GM12891 (cell line): ENCODE data around the gene FREY1.

Experiments used
- DNase-seq: peaks from one replicate; pipeline ENCODE4 v3.0.0; 2011; ENCODE audit warnings: low spot score; ENCODE audit not compliant: insufficient read length
- FAIRE-seq: peaks from 2 replicates; lab custom pipeline; 2011; peaks lifted over from hg19 to GRCh38; lab: Jason Lieb, UNC
- PAX5 ChIP-seq: IDR thresholded peaks from 2 replicates; pipeline ENCODE4 v1.6.1; 2011; ENCODE audit warnings: low read length, moderate library complexity, mild to moderate bottlenecking; ENCODE audit not compliant: insufficient read depth, severe bottlenecking
- POLR2A ChIP-seq: IDR thresholded peaks from 2 replicates; pipeline ENCODE4 v1.6.1; 2011; ENCODE audit warnings: low read depth, low read length, control low read depth
- POLR2AphosphoS5 ChIP-seq: IDR thresholded peaks from 2 replicates; pipeline ENCODE4 v1.6.1; 2011; ENCODE audit warnings: low read depth, low read length, control low read depth
- POU2F2 ChIP-seq: IDR thresholded peaks from 2 replicates; pipeline ENCODE4 v1.6.1; 2011; ENCODE audit warnings: low read depth, mild to moderate bottlenecking, control low read depth, low read length, moderate library complexity
- SPI1 ChIP-seq: IDR thresholded peaks from 2 replicates; pipeline ENCODE4 v1.6.1; 2011; ENCODE audit warnings: low read depth, low read length, control low read depth
- TAF1 ChIP-seq: IDR thresholded peaks from 2 replicates; pipeline ENCODE4 v1.6.1; 2011; ENCODE audit warnings: low read depth, low read length, control low read depth

FREY1 gene

DNA sequence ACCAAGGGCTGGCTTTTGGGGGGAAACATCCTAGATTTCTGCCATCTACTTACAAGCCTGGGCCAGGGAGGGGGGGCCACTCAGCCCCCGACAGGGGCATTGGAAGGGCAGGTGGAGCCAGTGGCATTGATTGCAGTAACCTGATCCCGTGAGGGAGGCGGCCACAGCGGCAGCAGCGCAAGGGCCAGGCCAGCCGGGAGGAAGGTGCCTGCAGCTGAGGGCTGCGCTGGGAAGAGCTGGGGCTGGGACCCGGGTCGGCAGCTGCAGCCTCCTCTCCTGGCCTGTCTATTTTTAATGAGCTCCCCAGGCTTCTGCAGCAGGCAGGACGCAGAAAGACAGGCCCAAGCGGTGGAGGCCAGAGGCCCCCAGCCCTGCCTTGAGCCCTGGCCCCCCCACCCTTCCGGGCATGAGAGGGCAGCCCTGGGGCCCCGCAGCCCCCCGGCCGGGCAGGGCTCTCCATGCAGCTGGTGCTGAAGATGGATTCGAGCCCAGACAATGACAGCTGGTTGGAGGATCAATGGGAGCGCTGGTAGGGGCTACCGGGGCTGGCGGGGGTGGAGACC, 10.6 kb downstream of the FREY1 start:
- FAIRE-seq: no peak

DNA sequence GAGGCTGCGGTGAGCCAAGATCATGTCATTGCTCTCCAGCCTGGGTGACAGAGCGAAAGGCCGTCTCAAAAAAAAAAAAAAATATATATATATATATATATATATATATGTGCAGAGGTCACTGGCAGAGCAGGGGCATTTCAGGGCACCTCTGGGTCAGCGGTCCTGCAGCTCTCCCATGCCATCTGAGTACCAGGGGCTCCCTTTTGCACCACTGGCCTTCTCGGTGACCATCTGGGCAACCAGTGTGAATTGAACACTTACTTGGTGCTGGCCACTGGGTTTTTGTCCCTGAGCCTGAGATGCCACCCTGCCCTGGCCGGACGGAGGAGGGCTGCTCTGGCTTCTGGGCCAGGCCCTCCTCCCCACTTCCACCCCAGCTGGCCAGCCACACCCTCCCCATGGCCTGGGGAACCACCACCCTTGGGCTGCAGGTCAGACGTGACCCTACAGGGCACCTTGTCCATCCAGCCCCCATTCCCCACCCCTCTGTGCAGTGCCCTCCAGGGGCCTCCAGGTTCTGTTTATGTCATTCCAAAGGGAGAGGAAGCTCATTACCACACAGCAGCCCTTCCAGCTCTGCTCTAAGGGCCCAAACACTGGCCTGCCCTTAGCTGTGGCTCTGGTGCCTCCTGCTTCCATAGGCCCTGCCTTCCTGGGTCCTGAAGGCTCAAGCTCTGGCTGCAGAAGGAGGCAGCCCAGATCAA, 11.4 kb downstream of the FREY1 start:
- TF ChIP-seq POLR2AphosphoS5: no peak
- no peak for TF ChIP-seq SPI1
- no peak for TF ChIP-seq POU2F2
- TF ChIP-seq TAF1: no peak
- TF ChIP-seq PAX5: no peak
- no peak for TF ChIP-seq POLR2A
- DNase-seq: no peak

More for the DNA sequence above, 10.6 kb downstream of the FREY1 start:
- TF ChIP-seq POLR2A: no peak
- TF ChIP-seq TAF1: no peak
- TF ChIP-seq POU2F2: no peak
- no peak for TF ChIP-seq POLR2AphosphoS5
- no peak for TF ChIP-seq SPI1
- TF ChIP-seq PAX5: no peak
- no peak for DNase-seq

DNA sequence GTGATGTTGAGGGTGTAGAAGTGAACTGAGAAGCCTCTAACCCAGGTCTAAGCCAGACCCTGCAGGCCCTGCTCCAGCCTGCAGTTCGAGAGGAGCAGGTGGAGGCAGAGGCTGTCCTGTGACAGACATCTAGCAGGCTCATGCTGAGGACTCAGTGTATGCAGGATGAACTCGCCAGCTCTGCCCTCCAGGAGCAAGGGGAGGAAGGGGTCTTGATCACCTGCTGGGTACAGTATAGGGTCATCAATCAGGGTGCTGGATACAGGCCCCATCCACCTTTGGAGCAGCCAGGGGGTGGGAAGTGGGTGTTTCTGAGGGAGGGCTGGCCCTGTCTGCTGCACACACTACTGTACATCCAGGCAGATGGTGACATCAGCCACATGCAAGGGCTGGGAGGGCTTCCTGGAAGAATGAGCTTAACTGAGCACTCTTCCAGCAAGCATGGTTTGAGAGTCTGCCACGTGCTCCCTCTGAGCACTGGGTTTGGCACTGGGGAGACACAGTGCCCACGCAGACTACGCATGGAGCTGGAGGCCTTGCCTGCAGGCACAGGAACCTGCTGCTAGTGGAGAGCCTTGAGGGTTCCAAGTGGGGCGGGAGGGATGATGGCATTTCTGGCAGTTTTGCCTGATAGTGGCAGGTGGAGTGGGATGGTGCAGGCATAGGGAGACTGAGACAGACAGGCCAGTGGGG, 12.4 kb downstream of the FREY1 start:
- no peak for DNase-seq
- TF ChIP-seq POU2F2 (no peak), PAX5 (no peak), POLR2A (no peak), SPI1 (no peak), POLR2AphosphoS5 (no peak), TAF1 (no peak)
- FAIRE-seq: no peak

More for the DNA sequence above, 11.4 kb downstream of the FREY1 start:
- no peak for FAIRE-seq

DNA sequence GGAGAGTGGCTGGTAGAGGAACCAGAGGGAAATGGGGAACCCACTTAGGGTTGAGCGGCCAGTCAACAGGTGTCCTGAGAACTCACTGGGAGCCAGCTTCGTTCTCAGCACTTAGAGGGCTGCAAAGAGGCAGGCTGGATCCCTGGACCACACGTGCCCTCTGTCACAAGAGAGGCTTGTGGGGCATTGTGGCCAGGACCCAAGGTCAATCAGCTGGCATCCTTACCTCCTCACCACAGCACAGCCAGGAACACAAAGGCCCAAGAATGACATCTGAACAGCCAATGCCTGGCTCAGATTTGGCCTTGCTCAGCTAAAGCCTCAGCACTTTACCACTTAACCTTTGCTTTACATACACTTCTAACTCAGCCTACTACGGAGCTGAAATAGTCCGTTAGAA, 14.2 kb downstream of the FREY1 start:
- no peak for TF ChIP-seq POLR2A
- no peak for TF ChIP-seq TAF1
- TF ChIP-seq POU2F2: no peak
- no peak for TF ChIP-seq PAX5
- TF ChIP-seq POLR2AphosphoS5: no peak
- TF ChIP-seq SPI1: no peak
- FAIRE-seq (no peak), DNase-seq (no peak)

DNA sequence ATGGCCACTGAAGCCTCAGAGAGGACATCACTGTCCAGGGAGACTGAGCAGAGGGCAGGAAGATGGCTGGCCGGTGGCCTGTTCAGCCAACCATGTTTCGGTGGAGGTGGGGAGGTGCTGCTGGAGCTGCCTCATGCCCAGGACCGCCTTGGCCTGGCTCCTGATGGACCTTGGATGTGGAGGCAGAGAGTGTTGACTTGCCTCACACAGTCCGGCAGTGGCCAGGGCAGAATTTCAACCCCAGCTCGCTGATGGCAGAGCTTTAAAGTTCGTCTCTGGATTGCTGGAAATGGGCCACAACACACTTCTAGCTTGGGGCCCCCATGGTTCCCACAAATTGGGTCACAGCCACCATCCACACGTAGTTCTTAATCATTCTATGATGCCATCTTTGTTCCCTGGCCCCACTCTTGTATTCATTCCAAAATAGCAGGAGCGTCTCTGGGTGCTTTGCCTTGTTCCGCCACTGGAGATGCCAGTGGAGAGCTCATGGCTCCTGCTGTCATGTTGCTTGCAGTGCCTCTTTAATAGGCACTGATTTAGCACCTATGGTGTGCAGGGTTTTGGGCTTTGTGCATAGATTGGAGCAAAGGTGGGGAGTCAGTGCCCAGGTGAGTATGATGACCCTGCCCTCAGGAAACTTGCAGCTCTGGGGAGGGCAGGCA, 16.1 kb downstream of the FREY1 start:
- no peak for DNase-seq
- TF ChIP-seq SPI1 (no peak), POU2F2 (no peak), PAX5 (no peak), TAF1 (no peak), POLR2A (no peak), POLR2AphosphoS5 (no peak)
- FAIRE-seq: no peak

DNA sequence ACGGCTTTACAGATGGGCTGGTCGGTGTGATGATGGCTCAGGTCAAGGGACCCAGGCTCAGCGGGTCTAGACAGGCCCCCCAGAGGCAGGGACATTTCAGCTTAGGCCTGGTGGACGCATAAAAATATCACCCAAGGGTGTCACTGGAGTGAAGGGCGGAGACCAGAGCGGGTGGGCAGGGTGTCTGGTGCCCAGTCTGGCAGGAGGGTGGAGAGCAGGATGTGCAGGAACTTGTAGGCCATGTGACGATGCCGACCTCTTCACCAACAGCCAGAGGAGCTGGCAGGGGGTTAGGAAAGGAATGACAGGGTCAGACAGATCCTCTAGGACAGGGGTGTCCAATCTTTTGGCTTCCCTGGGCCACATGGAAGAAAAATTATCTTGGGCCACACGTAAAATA, 17.1 kb downstream of the FREY1 start:
- FAIRE-seq: no peak
- no peak for DNase-seq
- TF ChIP-seq TAF1 (no peak), POU2F2 (no peak), POLR2AphosphoS5 (no peak), PAX5 (no peak), SPI1 (no peak), POLR2A (no peak)

DNA sequence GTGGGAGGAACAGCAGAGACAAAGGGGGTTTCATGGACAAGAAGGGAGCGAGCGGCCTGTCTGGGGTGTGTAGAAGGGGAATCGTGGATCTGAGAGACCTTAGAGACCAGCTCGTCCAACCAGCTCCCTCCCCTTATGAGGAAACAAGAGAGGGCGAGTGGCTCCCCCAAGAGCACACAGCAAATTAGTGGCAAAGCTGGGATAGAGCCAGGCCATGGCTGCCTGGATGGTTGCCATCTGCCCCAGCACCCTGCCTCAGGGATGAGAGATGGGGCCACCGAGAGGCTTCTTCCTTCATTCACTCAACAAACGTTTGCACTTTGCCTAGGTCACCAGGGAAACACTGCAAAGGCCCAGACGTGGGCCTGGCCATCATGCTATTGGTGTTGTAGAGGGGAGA, 17.5 kb downstream of the FREY1 start:
- TF ChIP-seq PAX5: no peak
- TF ChIP-seq POLR2A: no peak
- no peak for TF ChIP-seq TAF1
- no peak for TF ChIP-seq POU2F2
- no peak for TF ChIP-seq POLR2AphosphoS5
- TF ChIP-seq SPI1: no peak
- no peak for FAIRE-seq
- DNase-seq: no peak

DNA sequence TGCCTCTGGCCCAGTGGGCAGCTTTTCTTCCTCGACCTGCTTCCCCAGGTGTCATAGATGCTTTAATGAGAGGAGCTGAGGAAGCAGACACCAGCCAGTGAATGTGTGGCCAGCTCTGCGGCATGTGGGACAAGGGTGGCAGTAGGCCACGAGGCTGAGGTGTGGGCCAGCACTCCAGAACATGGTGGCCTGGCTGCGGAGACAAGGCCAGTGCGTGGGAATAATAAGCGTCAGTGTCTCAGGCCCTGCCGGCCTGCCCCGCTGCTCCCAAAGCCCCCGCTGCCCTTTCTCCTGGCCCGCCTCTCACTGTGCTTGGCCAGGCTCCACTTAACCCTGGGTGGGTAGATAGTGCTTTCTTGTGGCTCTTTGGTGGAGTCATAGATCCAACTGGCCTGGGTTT, 19.5 kb downstream of the FREY1 start:
- DNase-seq (no peak), FAIRE-seq (no peak)
- TF ChIP-seq SPI1: no peak
- TF ChIP-seq POLR2AphosphoS5: no peak
- no peak for TF ChIP-seq TAF1
- TF ChIP-seq POU2F2: no peak
- no peak for TF ChIP-seq POLR2A
- no peak for TF ChIP-seq PAX5

DNA sequence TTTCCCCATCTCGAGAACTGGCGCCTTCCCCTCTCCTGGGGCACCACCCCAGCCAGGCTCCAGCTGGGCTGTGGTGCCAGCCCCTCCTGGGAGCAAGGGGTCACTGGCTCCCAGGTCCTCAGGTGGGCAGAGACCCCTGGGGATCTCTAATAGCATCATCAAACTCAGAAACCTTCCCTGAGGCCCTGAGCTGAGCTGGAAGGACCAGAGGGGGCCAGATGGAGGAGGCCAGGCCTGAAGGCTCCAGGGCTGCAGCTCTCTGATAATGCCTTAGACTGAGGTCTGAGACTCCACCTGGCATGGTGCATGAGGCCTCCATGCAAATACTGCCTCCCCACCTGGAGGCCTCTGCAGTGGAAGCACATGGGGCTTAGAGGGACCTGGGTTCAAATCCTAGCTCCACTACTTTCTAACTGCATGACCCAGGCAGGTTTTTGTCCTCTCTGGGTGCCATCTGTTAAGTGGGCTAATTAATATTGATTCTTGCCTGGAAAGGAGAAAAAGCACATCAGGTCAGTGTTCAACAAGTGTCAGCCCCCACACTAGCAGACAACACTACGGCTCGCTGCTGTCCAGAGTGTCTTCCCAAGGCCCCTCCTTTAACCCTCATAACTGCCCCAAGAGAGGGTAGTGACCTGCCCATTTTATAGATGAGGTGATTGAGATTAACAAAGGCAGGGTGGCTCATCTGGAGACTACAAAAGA, 20.1 kb downstream of the FREY1 start:
- TF ChIP-seq PAX5 (no peak), TAF1 (no peak), POU2F2 (no peak), SPI1 (no peak), POLR2AphosphoS5 (no peak)
- FAIRE-seq (no peak), DNase-seq (no peak)
